Measurements from ENCODE around the gene KCNK4. TPM values are rescaled to one million over a fixed set of nuclear protein-coding genes. Genes with fewer than 3 reads are reported as not detected.
A peak's percentile ranks its signal among the peaks of the same experiment; 100 is the strongest.
"Not testable (repeated sequence)": the region's sequence is repeated elsewhere in the genome, so short reads cannot be mapped to it uniquely, and the experiment has no call there.

Gene KCNK4
- total RNA-seq, 1 donor from 2014 or later, result 0.52 TPM

DNA sequence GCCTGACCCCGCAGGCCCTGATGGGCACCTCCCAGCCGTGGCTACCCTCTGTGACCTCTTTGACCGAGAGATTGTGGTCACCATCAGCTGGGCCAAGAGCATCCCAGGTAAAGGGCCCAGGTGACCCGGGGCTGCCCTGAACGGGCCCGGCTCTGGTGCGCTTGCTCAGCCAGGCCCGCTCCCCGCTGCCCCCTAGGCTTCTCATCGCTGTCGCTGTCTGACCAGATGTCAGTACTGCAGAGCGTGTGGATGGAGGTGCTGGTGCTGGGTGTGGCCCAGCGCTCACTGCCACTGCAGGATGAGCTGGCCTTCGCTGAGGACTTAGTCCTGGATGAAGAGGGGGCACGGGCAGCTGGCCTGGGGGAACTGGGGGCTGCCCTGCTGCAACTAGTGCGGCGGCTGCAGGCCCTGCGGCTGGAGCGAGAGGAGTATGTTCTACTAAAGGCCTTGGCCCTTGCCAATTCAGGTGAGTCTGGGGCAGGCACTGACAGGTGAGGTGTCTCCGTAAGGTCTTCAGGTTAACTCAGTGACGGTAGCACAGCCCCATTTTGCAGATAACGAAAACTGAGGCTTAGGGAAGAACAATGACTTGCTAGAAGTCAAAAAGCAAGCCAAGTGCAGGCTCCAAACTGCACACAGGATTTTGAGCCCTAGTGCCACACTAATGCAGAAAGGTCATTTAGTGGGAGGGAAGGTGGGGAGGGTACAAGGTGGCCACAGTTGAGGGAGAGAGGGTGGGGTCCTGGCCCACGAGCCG is 23.9 kb downstream of the KCNK4 start:
- no peak for TF ChIP-seq EZH2 (IDR thresholded peaks at IDR 0.05; ENCODE audit: insufficient read depth, low read length)
- TF ChIP-seq CTCF (IDR thresholded peaks at IDR 0.05; ENCODE audit: insufficient read depth, low read depth, low read length), result no peak
- FAIRE-seq, result no peak
- DNase-seq (ENCODE audit: low read depth), result no peak
- Histone ChIP-seq H3K4me1 (ENCODE audit: insufficient read depth, low read length) (peaks cover 4% of the 10 kb centered on the region), H3K9ac (ENCODE audit: low read length) (no peak overlapping the region), H3K79me2 (ENCODE audit: insufficient read depth, low read length) (peaks cover 33% of the 10 kb centered on the region), H4K20me1 (ENCODE audit: insufficient read depth, low read length) (no peaks in the 10 kb centered on the region), H3K4me2 (ENCODE audit: low read length) (no peak overlapping the region), H3K27ac (ENCODE audit: low read depth, low read length) (no peak overlapping the region), H3K9me3 (ENCODE audit: insufficient read depth, low read depth, low read length) (no peaks in the 10 kb centered on the region), H3K4me3 (ENCODE audit: insufficient read depth, low read depth, low read length) (no peak overlapping the region), H3K27me3 (ENCODE audit: insufficient read depth, low read length) (no peaks in the 10 kb centered on the region), H3K36me3 (ENCODE audit: insufficient read depth, low read length) (no peaks in the 10 kb centered on the region), H2AFZ (ENCODE audit: low read depth, low read length) (no peak overlapping the region)
- no peak overlapping the region for H3K27ac Mint-ChIP-seq (ENCODE audit: unreplicated experiment)
- H3K4me3 Mint-ChIP-seq (ENCODE audit: unreplicated experiment), result no peak overlapping the region
- no peaks in the 10 kb centered on the region for H3K9me3 Mint-ChIP-seq (ENCODE audit: unreplicated experiment)
- H3K27me3 Mint-ChIP-seq (ENCODE audit: low read depth, unreplicated experiment), result no peaks in the 10 kb centered on the region
- H3K36me3 Mint-ChIP-seq (ENCODE audit: low read depth, unreplicated experiment), result peaks cover 12% of the 10 kb centered on the region
- H3K4me1 Mint-ChIP-seq (ENCODE audit: low read depth, unreplicated experiment), result peaks cover 12% of the 10 kb centered on the region

DNA sequence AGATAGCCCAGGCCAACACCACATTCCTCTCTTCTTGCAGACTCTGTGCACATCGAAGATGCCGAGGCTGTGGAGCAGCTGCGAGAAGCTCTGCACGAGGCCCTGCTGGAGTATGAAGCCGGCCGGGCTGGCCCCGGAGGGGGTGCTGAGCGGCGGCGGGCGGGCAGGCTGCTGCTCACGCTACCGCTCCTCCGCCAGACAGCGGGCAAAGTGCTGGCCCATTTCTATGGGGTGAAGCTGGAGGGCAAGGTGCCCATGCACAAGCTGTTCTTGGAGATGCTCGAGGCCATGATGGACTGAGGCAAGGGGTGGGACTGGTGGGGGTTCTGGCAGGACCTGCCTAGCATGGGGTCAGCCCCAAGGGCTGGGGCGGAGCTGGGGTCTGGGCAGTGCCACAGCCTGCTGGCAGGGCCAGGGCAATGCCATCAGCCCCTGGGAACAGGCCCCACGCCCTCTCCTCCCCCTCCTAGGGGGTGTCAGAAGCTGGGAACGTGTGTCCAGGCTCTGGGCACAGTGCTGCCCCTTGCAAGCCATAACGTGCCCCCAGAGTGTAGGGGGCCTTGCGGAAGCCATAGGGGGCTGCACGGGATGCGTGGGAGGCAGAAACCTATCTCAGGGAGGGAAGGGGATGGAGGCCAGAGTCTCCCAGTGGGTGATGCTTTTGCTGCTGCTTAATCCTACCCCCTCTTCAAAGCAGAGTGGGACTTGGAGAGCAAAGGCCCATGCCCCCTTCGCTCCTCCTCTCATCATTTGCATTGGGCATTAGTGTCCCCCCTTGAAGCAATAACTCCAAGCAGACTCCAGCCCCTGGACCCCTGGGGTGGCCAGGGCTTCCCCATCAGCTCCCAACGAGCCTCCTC is 24.8 kb downstream of the KCNK4 start:
- H3K9me3 ChIP-seq (ENCODE audit: insufficient read depth, low read depth, low read length); H3K9me3 Mint-ChIP-seq (ENCODE audit: unreplicated experiment); H3K27me3 Mint-ChIP-seq (ENCODE audit: low read depth, unreplicated experiment); H3K4me3 ChIP-seq (ENCODE audit: insufficient read depth, low read depth, low read length); H3K36me3 ChIP-seq (ENCODE audit: insufficient read depth, low read length); DNase-seq (ENCODE audit: low read depth); FAIRE-seq; H3K27ac ChIP-seq (ENCODE audit: low read depth, low read length); H3K4me1 ChIP-seq (ENCODE audit: insufficient read depth, low read length); H4K20me1 ChIP-seq (ENCODE audit: insufficient read depth, low read length); H3K27me3 ChIP-seq (ENCODE audit: insufficient read depth, low read length); H3K9ac ChIP-seq (ENCODE audit: low read length); H2AFZ ChIP-seq (ENCODE audit: low read depth, low read length): not testable (repeated sequence)
- H3K36me3 Mint-ChIP-seq (ENCODE audit: low read depth, unreplicated experiment), result peaks cover 19% of the 10 kb centered on the region
- H3K4me1 Mint-ChIP-seq (ENCODE audit: low read depth, unreplicated experiment), result peaks cover 15% of the 10 kb centered on the region
- H3K27ac Mint-ChIP-seq (ENCODE audit: unreplicated experiment), result peak overlapping the region; percentile 95
- H3K4me2 ChIP-seq (ENCODE audit: low read length), result peak overlapping the region; percentile 99
- peak overlapping the region; percentile 96 for H3K4me3 Mint-ChIP-seq (ENCODE audit: unreplicated experiment)
- H3K79me2 ChIP-seq (ENCODE audit: insufficient read depth, low read length), result peaks cover 31% of the 10 kb centered on the region

GRCh38 chr11:64316672-64317324 is 25.7 kb downstream of the KCNK4 start:
- H3K4me1 Mint-ChIP-seq (ENCODE audit: low read depth, unreplicated experiment), result peaks cover 17% of the 10 kb centered on the region
- Histone ChIP-seq H3K9me3 (ENCODE audit: insufficient read depth, low read depth, low read length) (no peaks in the 10 kb centered on the region), H3K36me3 (ENCODE audit: insufficient read depth, low read length) (peaks cover 3% of the 10 kb centered on the region), H3K4me3 (ENCODE audit: insufficient read depth, low read depth, low read length) (peak overlapping the region; percentile 84), H3K79me2 (ENCODE audit: insufficient read depth, low read length) (peaks cover 28% of the 10 kb centered on the region), H3K9ac (ENCODE audit: low read length) (peak overlapping the region; percentile 91), H3K4me1 (ENCODE audit: insufficient read depth, low read length) (peaks cover 7% of the 10 kb centered on the region), H4K20me1 (ENCODE audit: insufficient read depth, low read length) (peaks cover 16% of the 10 kb centered on the region), H3K4me2 (ENCODE audit: low read length) (peak overlapping the region; percentile 99), H3K27ac (ENCODE audit: low read depth, low read length) (peak overlapping the region; percentile 94), H3K27me3 (ENCODE audit: insufficient read depth, low read length) (no peaks in the 10 kb centered on the region), H2AFZ (ENCODE audit: low read depth, low read length) (peak overlapping the region; percentile 82)
- peak overlapping the region; percentile 95 for H3K27ac Mint-ChIP-seq (ENCODE audit: unreplicated experiment)
- TF ChIP-seq CTCF (IDR thresholded peaks at IDR 0.05; ENCODE audit: insufficient read depth, low read depth, low read length), result no peak
- no peak for TF ChIP-seq EZH2 (IDR thresholded peaks at IDR 0.05; ENCODE audit: insufficient read depth, low read length)
- no peaks in the 10 kb centered on the region for H3K9me3 Mint-ChIP-seq (ENCODE audit: unreplicated experiment)
- H3K36me3 Mint-ChIP-seq (ENCODE audit: low read depth, unreplicated experiment), result peaks cover 24% of the 10 kb centered on the region
- H3K27me3 Mint-ChIP-seq (ENCODE audit: low read depth, unreplicated experiment), result no peaks in the 10 kb centered on the region
- peak overlapping the region; percentile 96 for H3K4me3 Mint-ChIP-seq (ENCODE audit: unreplicated experiment)
- DNase-seq (ENCODE audit: low read depth), result no peak
- FAIRE-seq, result no peak

Data from astrocyte (in vitro differentiated cells and primary cell).